CD4-positive, alpha-beta T cell treated with Interleukin-4 for 4 hours (primary cell): Measurements from ENCODE around the gene KDR.

ENCODE experiments used
- DNase-seq: peaks from one replicate; pipeline ENCODE4 v3.0.0-alpha.2; 2020

Gene KDR

GRCh38 chr4:55077577-55077976 is 47.8 kb downstream of the KDR start:
- no peak for DNase-seq

DNA sequence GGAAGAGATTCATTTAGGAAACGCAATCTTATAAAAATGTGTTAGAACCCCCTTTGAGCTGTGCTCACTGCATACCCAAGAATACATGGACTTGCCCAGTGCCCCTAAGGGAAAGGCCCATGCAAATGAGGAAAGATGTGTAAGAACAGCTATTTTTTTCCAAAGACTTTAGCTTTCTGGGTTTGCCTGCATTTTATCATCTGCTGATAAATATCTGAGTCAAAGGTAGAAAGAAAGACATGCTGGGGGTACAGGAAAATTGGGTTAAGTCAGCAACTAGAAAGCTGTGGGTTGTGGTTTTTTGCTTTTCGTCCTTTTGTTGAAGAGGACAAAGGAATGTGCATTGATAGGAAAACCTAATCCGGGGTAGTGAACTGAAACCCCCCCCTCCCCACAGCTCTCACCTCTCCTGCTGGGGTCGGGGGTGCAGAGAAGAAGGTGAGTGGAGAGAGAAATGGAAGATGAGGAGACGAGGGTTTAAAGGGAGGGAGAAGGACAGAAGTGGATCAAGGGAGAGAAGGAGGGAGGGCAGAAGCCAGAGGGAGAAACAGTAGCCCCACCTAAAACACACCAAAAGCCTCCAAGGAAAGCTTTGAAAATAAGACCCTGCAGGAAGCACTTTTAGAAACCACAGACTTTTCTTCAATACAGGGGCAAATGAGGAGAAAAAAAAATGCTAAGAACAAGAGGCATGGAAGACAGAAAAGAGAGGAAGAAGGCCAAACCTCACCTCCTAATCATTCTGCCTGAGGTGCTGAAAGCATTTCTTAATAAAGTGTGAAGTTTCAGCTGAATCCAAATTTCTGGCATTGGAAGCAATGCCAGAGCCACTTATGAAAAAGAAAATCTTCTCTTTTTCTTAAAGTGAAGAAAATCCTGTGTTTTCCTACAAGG is 49.3 kb downstream of the KDR start:
- DNase-seq, result no peak

DNA sequence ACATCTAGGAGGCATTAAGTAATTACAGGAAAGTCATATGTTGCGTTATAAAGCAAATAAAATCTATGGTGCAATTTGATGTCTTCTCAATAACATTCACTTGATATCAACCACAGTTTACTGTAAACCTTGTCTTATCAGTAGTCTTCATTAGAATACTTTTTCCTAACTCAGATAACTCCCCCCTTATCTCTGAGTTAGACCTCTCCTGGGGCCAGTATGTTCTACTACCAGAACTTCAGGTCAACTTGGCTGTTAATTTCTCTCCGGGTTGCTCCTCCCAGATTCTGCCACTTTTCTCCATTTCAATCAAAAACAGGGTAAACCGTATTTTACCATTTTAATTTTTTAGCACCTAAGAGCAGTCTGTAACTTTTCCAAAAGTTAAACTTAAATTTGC is 50.0 kb downstream of the KDR start:
- no peak for DNase-seq

- DNase-seq, result no peak
Observed at GRCh38 chr4:55074386-55074785, 51.0 kb downstream of the KDR start.

DNA sequence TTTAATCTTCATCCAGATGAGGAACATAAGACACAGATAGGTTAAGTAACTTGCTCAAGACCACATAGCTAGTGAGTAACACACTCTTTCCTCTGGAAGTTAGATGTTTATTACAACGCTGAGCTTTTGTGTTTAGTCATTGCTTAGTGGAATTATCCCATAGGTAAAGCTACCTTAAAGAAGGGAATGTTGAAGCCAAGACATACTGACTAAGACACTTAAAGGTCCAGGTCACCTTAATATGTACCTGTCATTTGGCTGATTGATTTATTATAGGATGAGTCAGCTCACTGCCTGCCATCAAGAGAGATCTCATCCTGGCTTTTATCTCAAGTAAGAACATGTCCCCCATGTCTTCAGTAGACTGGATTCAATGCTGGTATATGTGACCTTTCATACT is 53.4 kb downstream of the KDR start:
- no peak for DNase-seq

GRCh38 chr4:55069248-55069647 is 56.1 kb downstream of the KDR start:
- no peak for DNase-seq

- DNase-seq, result no peak
Observed at GRCh38 chr4:55068522-55068921, 56.9 kb downstream of the KDR start.

GRCh38 chr4:55066018-55066417 is 59.4 kb downstream of the KDR start:
- no peak for DNase-seq

- no peak for DNase-seq
Observed at GRCh38 chr4:55055529-55055928, 69.9 kb downstream of the KDR start.

GRCh38 chr4:55051532-55051931 is 73.9 kb downstream of the KDR start:
- DNase-seq, result no peak

- DNase-seq, result no peak
Observed at GRCh38 chr4:55050418-55050950, 74.9 kb downstream of the KDR start.

DNA sequence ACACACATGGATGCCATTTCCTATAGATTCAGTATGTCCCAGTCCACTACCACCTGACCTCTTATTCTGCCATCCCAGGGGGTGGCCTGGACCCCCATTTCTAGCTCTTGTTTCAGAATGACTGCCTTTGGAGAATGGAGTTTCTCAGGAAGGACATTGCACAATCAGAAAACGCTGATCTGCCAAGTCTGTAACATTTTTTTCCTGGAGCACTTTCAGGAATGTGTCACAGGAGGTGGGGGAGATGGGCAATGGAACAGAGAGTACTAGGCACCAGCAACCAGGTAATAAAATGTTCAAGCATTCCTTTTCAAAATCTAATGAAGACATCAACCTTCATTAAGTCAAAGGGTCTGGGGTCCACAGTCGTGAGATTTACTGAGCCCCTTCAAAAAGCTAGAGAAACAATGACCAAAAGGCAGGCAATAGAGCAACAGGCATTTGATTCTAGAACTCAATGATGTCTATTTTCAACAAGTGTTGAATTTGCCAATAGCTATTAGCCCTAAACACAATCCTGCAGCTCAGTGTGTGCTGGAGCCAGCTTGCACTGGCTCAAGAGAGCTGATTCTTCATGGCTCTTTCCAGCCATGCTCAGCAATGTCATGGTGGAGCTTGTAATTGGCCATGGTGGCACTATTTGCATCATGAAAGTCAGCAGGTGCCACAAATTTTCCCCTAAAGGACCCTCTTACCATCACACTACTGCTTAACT is 87.1 kb downstream of the KDR start:
- DNase-seq, result no peak

GRCh38 chr4:55037728-55038127 is 87.7 kb downstream of the KDR start:
- DNase-seq, result no peak

DNA sequence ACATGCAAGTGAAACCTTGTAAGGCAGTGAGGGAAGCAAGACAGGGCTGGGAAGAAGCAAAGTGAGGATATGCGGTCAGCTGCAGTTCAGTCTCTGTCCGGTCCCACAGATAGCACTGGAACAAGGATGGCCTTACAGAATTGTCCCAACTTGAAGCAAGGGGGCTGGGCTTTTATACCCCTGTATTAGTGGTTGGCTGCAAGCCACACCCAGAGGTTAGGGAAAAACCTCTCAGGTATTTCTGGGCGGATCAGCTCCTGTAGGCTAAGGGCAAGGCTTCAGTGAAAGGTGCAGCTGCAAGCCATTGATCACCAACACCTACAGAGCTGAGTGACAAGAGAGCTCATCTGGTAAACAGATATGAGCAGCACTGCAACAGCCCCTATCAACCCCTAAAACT is 89.0 kb downstream of the KDR start:
- DNase-seq, result no peak

DNA sequence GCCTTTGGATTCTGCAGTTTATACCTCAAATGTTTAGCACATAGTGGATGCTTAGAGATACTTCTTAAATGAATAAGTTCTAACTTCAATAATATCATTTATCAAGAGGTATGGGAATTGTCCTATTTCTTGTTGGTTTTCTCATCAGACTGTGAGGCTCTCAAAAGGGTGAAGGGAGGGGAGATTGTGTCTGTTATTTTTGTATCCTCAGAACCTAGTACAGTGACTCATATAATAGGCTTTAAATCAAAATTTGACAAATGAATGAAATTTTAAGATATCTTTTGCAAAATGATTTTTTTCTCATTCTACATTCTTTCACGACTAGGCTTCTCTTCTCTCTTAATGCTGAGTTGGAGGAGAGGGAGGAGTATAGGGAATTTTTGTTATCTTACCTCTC is 89.5 kb downstream of the KDR start:
- DNase-seq, result no peak

- DNase-seq, result no peak
Observed at GRCh38 chr4:55033296-55033695, 92.1 kb downstream of the KDR start.

DNA sequence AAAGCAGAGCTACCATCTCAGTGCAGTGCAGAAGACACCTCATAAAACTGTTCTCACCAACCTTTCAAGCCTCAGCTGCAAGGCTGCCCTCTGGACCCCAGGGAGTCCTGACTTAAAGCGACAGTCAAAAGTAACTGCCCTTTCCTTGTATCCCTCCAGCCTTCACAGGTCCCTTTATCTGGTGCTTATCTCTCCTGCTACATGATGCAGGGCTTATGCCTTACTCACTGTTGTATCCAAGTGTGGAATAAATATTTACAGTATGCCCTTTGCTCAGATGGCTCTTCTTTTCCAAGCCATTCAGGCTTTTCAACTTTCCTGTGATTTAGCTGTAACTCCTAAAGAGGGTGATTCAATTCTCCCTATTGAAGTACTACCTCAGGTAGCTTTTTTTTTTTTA is 92.6 kb downstream of the KDR start:
- no peak for DNase-seq

- DNase-seq, result no peak
Observed at GRCh38 chr4:55032179-55032578, 93.2 kb downstream of the KDR start.

DNA sequence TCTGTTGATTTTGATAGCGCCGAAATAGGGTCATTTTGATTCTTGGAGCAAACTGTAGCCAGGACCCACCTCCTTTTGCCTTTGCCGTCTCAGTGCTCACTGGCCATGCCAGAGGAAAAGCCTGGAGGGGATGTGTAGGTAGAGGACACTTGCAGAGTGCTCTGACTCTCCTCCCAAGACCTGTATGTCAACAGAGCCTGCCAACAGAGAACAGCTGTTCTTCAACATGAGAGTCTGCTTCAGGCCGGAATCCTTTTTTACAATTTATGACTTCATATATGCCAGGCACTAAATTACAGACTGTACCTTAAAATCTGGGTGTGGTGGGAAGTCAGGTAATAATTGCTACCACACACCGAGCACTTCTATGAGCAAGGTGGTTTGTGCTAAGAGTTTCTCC is 94.2 kb downstream of the KDR start:
- no peak for DNase-seq

DNA sequence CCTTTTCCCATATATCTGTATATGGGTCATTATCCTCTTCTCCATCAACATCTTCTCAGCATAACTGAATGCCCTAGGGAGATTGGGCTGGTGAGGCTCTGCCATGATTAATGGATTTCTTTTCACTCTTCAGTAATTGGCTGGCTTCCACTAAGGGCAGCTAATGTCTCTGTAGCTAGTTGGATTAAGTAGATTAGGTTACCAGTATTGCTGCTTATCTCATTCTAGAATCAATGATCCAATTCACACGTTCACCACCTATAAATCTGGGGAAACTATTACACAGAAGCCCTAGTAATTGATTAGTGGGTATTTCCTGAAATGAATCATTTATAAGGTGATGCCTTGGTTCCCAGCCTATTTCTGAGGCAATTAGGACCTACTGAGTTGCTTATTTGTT is 94.8 kb downstream of the KDR start:
- DNase-seq, result no peak

- no peak for DNase-seq
Observed at GRCh38 chr4:55029821-55030503, 95.4 kb downstream of the KDR start.

DNA sequence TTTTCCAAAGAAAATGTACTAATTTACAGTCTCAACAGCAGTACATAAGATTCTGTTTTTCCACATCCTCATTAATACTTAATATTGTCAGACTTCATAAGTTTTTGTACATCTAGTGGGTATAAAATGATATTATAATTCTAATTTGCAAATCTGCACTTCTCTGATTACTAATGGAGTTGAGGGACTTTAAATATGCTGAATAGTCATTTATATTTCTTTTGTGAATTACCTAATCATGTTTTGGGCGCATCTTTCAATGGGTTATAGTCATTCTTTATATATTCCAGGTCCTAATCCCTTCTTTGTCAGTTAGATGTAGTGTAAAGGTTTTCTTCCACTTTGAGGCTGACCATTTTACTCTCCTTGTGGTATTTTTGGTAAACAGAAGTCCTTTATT is 96.1 kb downstream of the KDR start:
- no peak for DNase-seq
